ENCODE results near the gene PGAP6. TPM values are rescaled to one million over a fixed set of nuclear protein-coding genes. Genes with fewer than 3 reads are reported as not detected.

PGAP6 gene
- total and polyA plus RNA-seq, 2 of the 4 experiments (the other 2 are of a cell fraction): 49.1 to 124 TPM

DNA sequence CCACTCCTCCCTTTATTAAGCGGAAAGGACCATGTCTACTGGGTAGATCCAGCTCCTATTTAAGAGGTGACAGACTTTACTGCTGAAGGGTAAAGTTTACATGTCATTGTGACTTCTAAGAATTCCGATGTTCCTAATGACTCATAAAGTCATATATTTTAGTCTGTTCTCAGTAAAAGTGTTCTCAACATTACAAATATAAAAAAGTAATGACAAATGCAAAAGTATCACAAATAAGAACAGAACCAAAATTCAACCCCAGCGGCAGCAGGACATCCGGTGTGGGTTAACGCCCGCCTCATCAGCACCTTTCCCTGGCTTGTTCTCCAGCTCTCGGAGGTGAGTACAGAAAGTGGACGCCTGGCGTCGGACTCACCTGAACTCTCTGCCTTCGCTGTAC, 36.0 kb downstream of the PGAP6 start:
- H4K8ac ChIP-seq (ENCODE audit: low read depth in 2 of 2, low read length in 2 of 2): no peak overlapping the region
- peaks cover 12% of the 10 kb centered on the region for H3K9me1 ChIP-seq (ENCODE audit: insufficient read depth, low read length)
- TF ChIP-seq NFE2L2 (IDR thresholded peaks at IDR 0.05; ENCODE audit: low read depth, low read length) (no peak), BHLHE40 (IDR thresholded peaks at IDR 0.05; ENCODE audit: low read depth, low read length) (no peak), CHD1 (IDR thresholded peaks at IDR 0.05; ENCODE audit: low read depth, low read length) (no peak), MXI1 (IDR thresholded peaks at IDR 0.05; ENCODE audit: borderline replicate concordance, low read depth, low read length) (no peak)
- TF ChIP-seq, protein P1, sequence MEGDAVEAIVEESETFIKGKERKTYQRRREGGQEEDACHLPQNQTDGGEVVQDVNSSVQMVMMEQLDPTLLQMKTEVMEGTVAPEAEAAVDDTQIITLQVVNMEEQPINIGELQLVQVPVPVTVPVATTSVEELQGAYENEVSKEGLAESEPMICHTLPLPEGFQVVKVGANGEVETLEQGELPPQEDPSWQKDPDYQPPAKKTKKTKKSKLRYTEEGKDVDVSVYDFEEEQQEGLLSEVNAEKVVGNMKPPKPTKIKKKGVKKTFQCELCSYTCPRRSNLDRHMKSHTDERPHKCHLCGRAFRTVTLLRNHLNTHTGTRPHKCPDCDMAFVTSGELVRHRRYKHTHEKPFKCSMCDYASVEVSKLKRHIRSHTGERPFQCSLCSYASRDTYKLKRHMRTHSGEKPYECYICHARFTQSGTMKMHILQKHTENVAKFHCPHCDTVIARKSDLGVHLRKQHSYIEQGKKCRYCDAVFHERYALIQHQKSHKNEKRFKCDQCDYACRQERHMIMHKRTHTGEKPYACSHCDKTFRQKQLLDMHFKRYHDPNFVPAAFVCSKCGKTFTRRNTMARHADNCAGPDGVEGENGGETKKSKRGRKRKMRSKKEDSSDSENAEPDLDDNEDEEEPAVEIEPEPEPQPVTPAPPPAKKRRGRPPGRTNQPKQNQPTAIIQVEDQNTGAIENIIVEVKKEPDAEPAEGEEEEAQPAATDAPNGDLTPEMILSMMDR (conservative IDR thresholded peaks at IDR 0.05; ENCODE audit: low read depth, low read length): no peak
- no TSS peak for BruUV-seq (replicated peaks)
- CTCF ChIA-PET: no interaction called here
- WGBS, 2 experiments (ENCODE audit: extremely low coverage in 2 of 2, insufficient read length in 1 of 2): 94% methylated on average over 9 of the region's 11 CpGs; no CpG with 5 or more reads in 1 of the 2 experiments
- peaks cover 49 to 81% of the 10 kb centered on the region in 2 experiments for H3K79me1 ChIP-seq (ENCODE audit: low read depth in 1 of 2, low read length in 2 of 2)
- DNase-seq (no peak), ATAC-seq (ENCODE audit: low read depth) (no peak)
- H4K5ac ChIP-seq (ENCODE audit: low read depth, low read length): no peak overlapping the region
- H3K27ac ChIP-seq (ENCODE audit: insufficient read depth, low read length): no peak overlapping the region
- H2BK120ac ChIP-seq (ENCODE audit: low read depth, low read length): no peak overlapping the region
- H2AK9ac ChIP-seq (replicated peaks; ENCODE audit: low read depth, low read length, poor library complexity): peak overlapping the region; percentile 69
- no peak overlapping the region for H2BK20ac ChIP-seq (ENCODE audit: low read depth, low read length)
- no peak overlapping the region for H3K4ac ChIP-seq (ENCODE audit: low read depth, low read length)
- H2AK5ac ChIP-seq (ENCODE audit: low read depth, low read length): no peak overlapping the region
- intact Hi-C loops (cut with micrococcal nuclease) (no loop called here), in situ Hi-C loops (cut with MboI; ENCODE audit: low sequenced_read_pairs) (no loop called here), dilution Hi-C loops (cut with HindIII; ENCODE audit: low sequenced_read_pairs, unreplicated experiment) (no loop called here)
- H3K56ac ChIP-seq (ENCODE audit: extremely low read depth, insufficient read depth, low read length): no peak overlapping the region
- H3K23ac ChIP-seq (ENCODE audit: low read depth, low read length): no peak overlapping the region
- H3K9ac ChIP-seq (ENCODE audit: low read depth, low read length): no peak overlapping the region
- H3K27me3 ChIP-seq (ENCODE audit: control insufficient read depth, insufficient read depth, low read length): no peaks in the 10 kb centered on the region
- H2BK15ac ChIP-seq (ENCODE audit: low read depth, low read length): no peak overlapping the region
- POLR2A ChIA-PET (ENCODE audit: unreplicated experiment): no interaction called here
- peaks cover 7% of the 10 kb centered on the region for H3K4me1 ChIP-seq (ENCODE audit: control insufficient read depth, insufficient read depth, low read length)
- no peak overlapping the region for H3K18ac ChIP-seq (ENCODE audit: low read depth, low read length)
- H3K4me2 ChIP-seq (ENCODE audit: low read depth, low read length): no peak overlapping the region
- no peak overlapping the region for H4K91ac ChIP-seq (ENCODE audit: insufficient read depth, low read depth, low read length)
- no peak overlapping the region for H2BK5ac ChIP-seq (ENCODE audit: low read depth, low read length, poor library complexity, severe bottlenecking)
- H3K14ac ChIP-seq (replicated peaks; ENCODE audit: low read depth, low read length): no peak overlapping the region
- peaks cover 21% of the 10 kb centered on the region for H3K36me3 ChIP-seq (ENCODE audit: control insufficient read depth, insufficient read depth, low read length)
- no peak overlapping the region for H2AFZ ChIP-seq (replicated peaks; ENCODE audit: low read length, poor library complexity)
- H3K4me3 ChIP-seq (ENCODE audit: insufficient read depth, low read depth, low read length): no peak overlapping the region
- H3K9me3 ChIP-seq (ENCODE audit: control insufficient read depth, insufficient read depth, low read length): no peaks in the 10 kb centered on the region
- peaks cover 68% of the 10 kb centered on the region for H4K20me1 ChIP-seq (ENCODE audit: insufficient read depth, low read length)
